Stimulated activated CD8-positive, alpha-beta memory T cell treated with anti-CD3 and anti-CD28 coated beads, Interleukin-12 subunit alpha, Interleukin-12 subunit beta, amount 100 ng/mL, for 4 hours (primary cell): ENCODE measurements around the gene PA2G4.
"Not testable (repeated sequence)": the region's sequence is repeated elsewhere in the genome, so short reads cannot be mapped to it uniquely, and the experiment has no call there.

ENCODE experiments used
- DNase-seq: peaks from one replicate; pipeline ENCODE4 v3.0.0-alpha.2; 2020; ENCODE audit warnings: low read depth

Gene PA2G4

GRCh38 chr12:56104109-56104814, at the start of gene PA2G4:
Gene PA2G4, plus strand, starts transcription at chr12:56104559. Its CDS starts 179 bp downstream, at chr12:56104738.
- peak; percentile 92 for DNase-seq

- DNase-seq, result not testable (repeated sequence)
These were observed 44.4 kb upstream of the PA2G4 start for GRCh38 chr12:56059964-56060363.

- DNase-seq, result no peak
These were observed 42.4 kb upstream of the PA2G4 start for GRCh38 chr12:56061982-56062381.

- no peak for DNase-seq
These were observed 41.4 kb upstream of the PA2G4 start for GRCh38 chr12:56062996-56063395.

- DNase-seq, result no peak
These were observed 32.7 kb upstream of the PA2G4 start for GRCh38 chr12:56071648-56072047.

- no peak for DNase-seq
These were observed 30.0 kb upstream of the PA2G4 start for GRCh38 chr12:56074396-56074795.

GRCh38 chr12:56077966-56078365, 26.4 kb upstream of the PA2G4 start:
- not testable (repeated sequence) for DNase-seq

- no peak for DNase-seq
These were observed 25.9 kb upstream of the PA2G4 start for GRCh38 chr12:56078427-56078826.

- DNase-seq, result peak; percentile 23
These were observed 25.2 kb upstream of the PA2G4 start for GRCh38 chr12:56078931-56079722.

GRCh38 chr12:56079723-56080555, 24.4 kb upstream of the PA2G4 start, which contains the start of gene ERBB3:
Gene ERBB3, plus strand, starts transcription at chr12:56080165. Its CDS starts 136 bp downstream, at chr12:56080301.
- DNase-seq, result peak; percentile 65

GRCh38 chr12:56080556-56081138, 23.7 kb upstream of the PA2G4 start:
- no peak for DNase-seq

- no peak for DNase-seq
These were observed 22.7 kb upstream of the PA2G4 start for GRCh38 chr12:56081393-56082347.

- DNase-seq, result no peak
These were observed 22.0 kb upstream of the PA2G4 start for GRCh38 chr12:56082382-56082781.

GRCh38 chr12:56082967-56083366, 21.4 kb upstream of the PA2G4 start:
- no peak for DNase-seq

GRCh38 chr12:56084958-56085543, 19.3 kb upstream of the PA2G4 start:
- no peak for DNase-seq

- DNase-seq, result no peak
These were observed 18.3 kb upstream of the PA2G4 start for GRCh38 chr12:56086096-56086495.

GRCh38 chr12:56086608-56087007, 17.8 kb upstream of the PA2G4 start:
- no peak for DNase-seq

- DNase-seq, result no peak
These were observed 17.1 kb upstream of the PA2G4 start for GRCh38 chr12:56087220-56087619.

- DNase-seq, result no peak
These were observed 6.6 kb upstream of the PA2G4 start for GRCh38 chr12:56097738-56098137.

- no peak for DNase-seq
These were observed 5.8 kb upstream of the PA2G4 start for GRCh38 chr12:56098592-56098991.
